ENCODE results near the gene KRTAP4-5. TPM values are rescaled to one million over a fixed set of nuclear protein-coding genes. Genes with fewer than 3 reads are reported as not detected.
A peak's percentile ranks its signal among the peaks of the same experiment; 100 is the strongest.
"Not testable (repeated sequence)": the region's sequence is repeated elsewhere in the genome, so short reads cannot be mapped to it uniquely, and the experiment has no call there.

The KRTAP4-5 gene
- total RNA-seq, 2 donors from 2014 or later = not detected

DNA sequence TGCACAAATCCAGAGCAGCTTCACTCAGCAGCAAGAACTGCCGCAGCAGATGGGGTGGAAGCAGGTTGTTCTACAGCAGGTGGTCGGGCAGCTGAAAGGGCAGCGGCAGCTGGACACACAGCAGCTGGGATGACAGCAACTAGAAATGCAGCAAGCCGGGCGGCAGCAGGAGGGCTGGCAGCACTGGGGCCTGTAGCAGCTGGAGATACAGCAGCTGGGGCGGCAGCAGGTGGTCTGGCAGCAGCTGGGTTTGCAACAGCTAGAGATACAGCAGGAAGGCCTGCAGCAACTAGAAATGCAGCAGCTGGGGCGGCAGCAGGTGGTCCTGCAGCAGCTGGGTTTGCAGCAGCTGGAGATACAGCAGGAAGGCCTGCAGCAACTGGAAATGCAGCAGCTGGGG lies 17.9 kb upstream of the KRTAP4-5 start:
- DNase-seq = no peak
- Mint-ChIP-seq H3K4me1 (peaks cover 3% of the 10 kb centered on the region), H3K4me3 (peak overlapping the region; percentile 39), H3K27ac (no peak overlapping the region), H3K36me3 (ENCODE audit: low read depth) (peaks cover 3% of the 10 kb centered on the region), H3K27me3 (peaks cover 21% of the 10 kb centered on the region)
- no peak for ATAC-seq
- H3K9me3 ChIP-seq (ENCODE audit: control insufficient read depth, low read length, poor library complexity, severe bottlenecking) = no peaks in the 10 kb centered on the region

GRCh38 chr17:41163828-41164227 lies 14.2 kb upstream of the KRTAP4-5 start:
- peaks cover 3% of the 10 kb centered on the region for H3K36me3 Mint-ChIP-seq (ENCODE audit: low read depth)
- DNase-seq (no peak), ATAC-seq (no peak)
- peaks cover 3% of the 10 kb centered on the region for H3K4me1 Mint-ChIP-seq
- peaks cover 29% of the 10 kb centered on the region for H3K27me3 Mint-ChIP-seq
- H3K4me3 Mint-ChIP-seq = no peak overlapping the region
- no peak overlapping the region for H3K27ac Mint-ChIP-seq
- H3K9me3 ChIP-seq (ENCODE audit: control insufficient read depth, low read length, poor library complexity, severe bottlenecking) = no peaks in the 10 kb centered on the region

- DNase-seq = no peak
- no peak within 1 kb of the TSS for H3K4me3 Mint-ChIP-seq
- H3K36me3 Mint-ChIP-seq (ENCODE audit: low read depth) = peaks cover 3% of the 10 kb centered on the region
- ATAC-seq = no peak
- no peak within 1 kb of the TSS for H3K27ac Mint-ChIP-seq
- H3K27me3 Mint-ChIP-seq = peaks cover 56% of the 10 kb centered on the region
- peaks cover 3% of the 10 kb centered on the region for H3K4me1 Mint-ChIP-seq
- no peaks in the 10 kb centered on the region for H3K9me3 ChIP-seq (ENCODE audit: control insufficient read depth, low read length, poor library complexity, severe bottlenecking)
Observed at GRCh38 chr17:41160648-41161047, 11.0 kb upstream of the KRTAP4-5 start, which contains the start of gene KRTAP4-4. Gene KRTAP4-4, minus strand, starts transcription at chr17:41160748. Its CDS starts 57 bp downstream, at chr17:41160691.

DNA sequence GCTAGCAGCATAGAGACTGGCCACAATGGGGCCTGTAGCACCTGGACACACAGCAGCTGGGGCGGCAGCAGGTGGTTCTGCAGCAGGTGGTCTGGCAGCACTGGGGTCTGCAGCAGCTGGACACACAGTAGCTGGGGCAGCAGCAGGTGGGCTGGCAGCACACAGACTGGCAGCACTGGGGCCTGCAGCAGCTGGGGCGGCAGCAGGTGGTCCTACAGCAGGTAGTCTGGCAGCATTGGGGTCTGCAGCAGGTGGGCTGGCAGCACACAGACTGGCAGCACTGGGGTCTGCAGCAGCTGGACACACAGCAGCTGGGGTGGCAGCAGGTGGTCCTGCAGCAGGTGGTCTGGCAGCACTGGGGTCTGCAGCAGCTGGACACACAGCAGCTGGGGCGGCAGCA lies 10.6 kb upstream of the KRTAP4-5 start:
- not testable (repeated sequence) for H3K9me3 ChIP-seq (ENCODE audit: control insufficient read depth, low read length, poor library complexity, severe bottlenecking); ATAC-seq; H3K4me1 Mint-ChIP-seq; DNase-seq; H3K4me3 Mint-ChIP-seq; H3K27ac Mint-ChIP-seq; H3K36me3 Mint-ChIP-seq (ENCODE audit: low read depth)
- H3K27me3 Mint-ChIP-seq = peaks cover 57% of the 10 kb centered on the region

DNA sequence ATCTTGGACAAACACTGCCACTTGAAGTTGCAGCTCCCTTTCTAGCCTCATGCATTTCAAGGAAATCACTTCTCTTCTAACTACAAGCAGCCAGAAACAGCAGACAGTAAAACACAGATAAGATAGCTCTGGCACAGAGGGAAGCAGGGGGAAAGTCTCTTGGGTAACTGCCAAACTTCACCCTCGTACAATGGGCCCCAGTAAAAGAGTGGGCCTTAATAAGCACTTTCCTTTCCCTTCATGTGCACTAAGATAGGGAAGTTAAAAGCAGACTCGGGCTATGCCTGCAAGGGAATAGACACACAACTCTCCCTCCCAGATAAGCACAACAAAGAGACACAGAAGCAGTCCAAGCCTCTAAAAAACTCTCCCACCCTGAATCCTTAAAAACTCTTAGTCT lies 4.2 kb upstream of the KRTAP4-5 start:
- no peak for ATAC-seq
- Mint-ChIP-seq H3K27me3 (peaks cover 48% of the 10 kb centered on the region), H3K4me1 (peaks cover 6% of the 10 kb centered on the region), H3K4me3 (no peak overlapping the region), H3K36me3 (ENCODE audit: low read depth) (no peaks in the 10 kb centered on the region), H3K27ac (no peak overlapping the region)
- no peaks in the 10 kb centered on the region for H3K9me3 ChIP-seq (ENCODE audit: control insufficient read depth, low read length, poor library complexity, severe bottlenecking)
- DNase-seq = no peak

GRCh38 chr17:41151525-41151924 lies 1.9 kb upstream of the KRTAP4-5 start:
- H3K27me3 Mint-ChIP-seq = peaks cover 30% of the 10 kb centered on the region
- no peaks in the 10 kb centered on the region for H3K9me3 ChIP-seq (ENCODE audit: control insufficient read depth, low read length, poor library complexity, severe bottlenecking)
- no peak overlapping the region for H3K4me3 Mint-ChIP-seq
- peaks cover 6% of the 10 kb centered on the region for H3K4me1 Mint-ChIP-seq
- no peaks in the 10 kb centered on the region for H3K36me3 Mint-ChIP-seq (ENCODE audit: low read depth)
- no peak for DNase-seq
- no peak overlapping the region for H3K27ac Mint-ChIP-seq
- ATAC-seq = no peak

- DNase-seq (no peak), ATAC-seq (no peak)
- Mint-ChIP-seq H3K4me1 (peaks cover 7% of the 10 kb centered on the region), H3K4me3 (no peak overlapping the region), H3K36me3 (ENCODE audit: low read depth) (no peaks in the 10 kb centered on the region), H3K27ac (no peak overlapping the region), H3K27me3 (peaks cover 20% of the 10 kb centered on the region)
- H3K9me3 ChIP-seq (ENCODE audit: control insufficient read depth, low read length, poor library complexity, severe bottlenecking) = no peaks in the 10 kb centered on the region
Observed at GRCh38 chr17:41150026-41150425, 401 bp upstream of the KRTAP4-5 start.

GRCh38 chr17:41148971-41149651 lies 514 bp downstream of the KRTAP4-5 start:
- DNase-seq; H3K36me3 Mint-ChIP-seq (ENCODE audit: low read depth); H3K9me3 ChIP-seq (ENCODE audit: control insufficient read depth, low read length, poor library complexity, severe bottlenecking); H3K4me1 Mint-ChIP-seq; H3K4me3 Mint-ChIP-seq; ATAC-seq: not testable (repeated sequence)
- Mint-ChIP-seq H3K27me3 (peaks cover 12% of the 10 kb centered on the region), H3K27ac (peak overlapping the region; percentile 56)

DNA sequence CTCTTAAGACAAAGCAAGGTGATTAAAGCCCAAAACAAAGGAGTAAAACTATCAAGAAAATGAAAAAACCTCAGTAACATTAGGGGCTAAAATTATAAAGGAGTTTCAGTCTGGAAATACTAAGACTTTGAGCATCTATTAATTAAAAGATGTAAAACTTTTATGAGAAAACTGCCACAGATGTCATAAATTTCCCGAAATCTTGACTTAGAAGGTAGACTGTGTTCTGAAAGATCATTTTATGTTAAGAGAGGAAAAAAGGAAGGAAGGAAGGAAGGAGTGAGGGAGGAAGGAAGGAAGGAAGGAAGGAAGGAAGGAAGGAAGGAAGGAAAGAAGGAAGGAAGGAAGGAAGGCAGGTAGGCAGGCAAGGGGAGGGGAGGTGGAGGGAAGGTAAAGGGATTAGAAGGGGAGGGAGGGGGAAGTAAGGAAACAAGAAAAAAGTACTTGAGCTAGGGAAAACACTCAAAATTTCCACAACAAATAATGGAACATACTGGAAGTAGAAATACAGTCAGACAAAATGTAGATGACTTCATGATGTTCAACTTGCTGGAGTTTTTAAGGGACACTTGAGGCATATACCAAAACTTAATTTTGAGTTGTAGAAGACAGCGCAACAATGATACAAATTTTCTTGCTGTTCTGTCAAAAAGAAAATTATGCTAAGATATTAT lies 2.0 kb downstream of the KRTAP4-5 start:
- no peak for ATAC-seq
- Mint-ChIP-seq H3K4me1 (peaks cover 5% of the 10 kb centered on the region), H3K4me3 (no peak overlapping the region), H3K27ac (no peak overlapping the region), H3K36me3 (ENCODE audit: low read depth) (no peaks in the 10 kb centered on the region), H3K27me3 (peaks cover 5% of the 10 kb centered on the region)
- DNase-seq = no peak
- peaks cover 5% of the 10 kb centered on the region for H3K9me3 ChIP-seq (ENCODE audit: control insufficient read depth, low read length, poor library complexity, severe bottlenecking)

GRCh38 chr17:41145261-41145660 lies 4.4 kb downstream of the KRTAP4-5 start:
- Mint-ChIP-seq H3K4me3 (no peak overlapping the region), H3K27me3 (peaks cover 5% of the 10 kb centered on the region), H3K4me1 (peaks cover 5% of the 10 kb centered on the region), H3K36me3 (ENCODE audit: low read depth) (no peaks in the 10 kb centered on the region), H3K27ac (no peak overlapping the region)
- peaks cover 5% of the 10 kb centered on the region for H3K9me3 ChIP-seq (ENCODE audit: control insufficient read depth, low read length, poor library complexity, severe bottlenecking)
- ATAC-seq = no peak
- DNase-seq = no peak

- ATAC-seq = no peak
- peaks cover 5% of the 10 kb centered on the region for H3K4me1 Mint-ChIP-seq
- H3K36me3 Mint-ChIP-seq (ENCODE audit: low read depth) = no peaks in the 10 kb centered on the region
- no peak for DNase-seq
- H3K4me3 Mint-ChIP-seq = no peak overlapping the region
- H3K9me3 ChIP-seq (ENCODE audit: control insufficient read depth, low read length, poor library complexity, severe bottlenecking) = peaks cover 5% of the 10 kb centered on the region
- peaks cover 5% of the 10 kb centered on the region for H3K27me3 Mint-ChIP-seq
- H3K27ac Mint-ChIP-seq = no peak overlapping the region
Observed at GRCh38 chr17:41144846-41145245, 4.8 kb downstream of the KRTAP4-5 start.

DNA sequence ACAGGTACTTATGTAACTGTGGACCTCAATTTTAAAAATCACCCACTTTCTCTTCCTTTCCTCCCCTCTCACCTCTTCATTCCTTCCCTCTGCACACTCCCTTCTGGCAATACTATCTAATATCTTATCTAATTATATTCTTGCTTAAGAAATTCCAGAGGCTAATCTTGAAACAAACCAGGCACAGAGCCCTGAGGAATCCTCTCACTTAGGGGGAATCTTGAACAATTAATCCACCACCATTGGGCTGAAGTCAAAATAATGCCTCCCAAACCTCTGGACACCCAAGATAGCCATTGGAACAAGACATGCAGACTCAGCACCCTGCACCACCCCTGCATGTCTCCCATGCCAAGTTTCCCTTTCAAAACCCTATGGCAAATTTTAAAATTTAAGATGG lies 8.3 kb downstream of the KRTAP4-5 start:
- Mint-ChIP-seq H3K27ac (no peak overlapping the region), H3K27me3 (no peaks in the 10 kb centered on the region), H3K4me1 (peaks cover 2% of the 10 kb centered on the region), H3K36me3 (ENCODE audit: low read depth) (peaks cover 5% of the 10 kb centered on the region), H3K4me3 (no peak overlapping the region)
- peaks cover 5% of the 10 kb centered on the region for H3K9me3 ChIP-seq (ENCODE audit: control insufficient read depth, low read length, poor library complexity, severe bottlenecking)
- ATAC-seq (no peak), DNase-seq (no peak)

- Mint-ChIP-seq H3K4me1 (peaks cover 2% of the 10 kb centered on the region), H3K4me3 (no peak within 1 kb of the TSS), H3K27me3 (no peaks in the 10 kb centered on the region), H3K27ac (no peak within 1 kb of the TSS), H3K36me3 (ENCODE audit: low read depth) (peaks cover 5% of the 10 kb centered on the region)
- ATAC-seq (no peak), DNase-seq (no peak)
- H3K9me3 ChIP-seq (ENCODE audit: control insufficient read depth, low read length, poor library complexity, severe bottlenecking) = peaks cover 5% of the 10 kb centered on the region
Observed at GRCh38 chr17:41140360-41141131, 9.1 kb downstream of the KRTAP4-5 start, which contains the start of gene KRTAP4-6. Gene KRTAP4-6, minus strand, starts transcription at chr17:41140544. Its CDS starts 57 bp downstream, at chr17:41140487.

All from T-helper 17 cell (primary cell).